ENCODE data around the gene DUSP11.

DNA sequence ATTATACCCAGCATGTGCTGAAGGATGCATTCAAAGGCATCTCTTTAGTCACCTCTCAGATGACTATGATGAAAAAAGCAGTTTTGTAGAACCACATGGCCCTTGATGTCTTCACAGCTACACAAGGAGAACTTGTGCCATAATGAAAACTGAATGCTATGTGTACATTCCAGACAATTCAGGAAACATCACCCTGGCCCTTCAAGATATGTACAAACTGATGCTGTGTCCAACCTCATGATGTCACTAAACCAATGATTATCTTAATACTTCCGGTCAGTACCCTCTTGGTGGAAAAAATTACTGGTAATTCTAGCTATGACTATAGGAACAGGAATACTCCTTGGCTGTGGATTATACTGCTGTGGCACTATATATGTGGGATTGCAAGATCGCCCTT, 20.0 kb downstream of the DUSP11 start:
- TF ChIP-seq SUZ12 (IDR thresholded peaks at IDR 0.05; ENCODE audit: extremely low read depth, insufficient read depth, insufficient read length) (no peak), ZNF274 (IDR thresholded peaks at IDR 0.05; ENCODE audit: low read depth, low read length) (no peak)

All from NT2/D1 (cell line).